GM12878 (cell line): Measurements from ENCODE around the gene UBAP1L. TPM values are rescaled to one million over a fixed set of nuclear protein-coding genes. Genes with fewer than 3 reads are reported as not detected.

Source experiments
- ATF2 ChIP-seq: IDR thresholded peaks from 2 replicates; pipeline ENCODE4 v1.6.1; 2012; ENCODE audit warnings: low read length, inconsistent platforms
- EZH2 ChIP-seq: IDR thresholded peaks from 2 replicates; pipeline ENCODE4 v1.6.1; 2012; ENCODE audit warnings: low read depth, mild to moderate bottlenecking, control low read depth, inconsistent platforms, low read length, borderline replicate concordance; ENCODE audit not compliant: control insufficient read depth
- GATAD2B ChIP-seq: fragments of 450-650 bp; conservative IDR thresholded peaks from 2 replicates; pipeline ENCODE4 v1.6.1; 2017; ENCODE audit warnings: low read depth, mild to moderate bottlenecking, moderate library complexity
- KAT2A ChIP-seq: conservative IDR thresholded peaks from 2 replicates; pipeline ENCODE4 v1.6.1; 2011; ENCODE audit warnings: low read depth, low read length; ENCODE audit not compliant: control insufficient read depth
- MTA2 ChIP-seq: fragments of 450-650 bp; IDR thresholded peaks from 2 replicates; pipeline ENCODE4 v1.6.1; 2016; ENCODE audit warnings: low read depth, mild to moderate bottlenecking, moderate library complexity
- MYC ChIP-seq: IDR thresholded peaks from 2 replicates; pipeline ENCODE4 v1.6.1; 2011; ENCODE audit warnings: mild to moderate bottlenecking, low read length, moderate library complexity, inconsistent platforms; ENCODE audit not compliant: insufficient read depth, insufficient replicate concordance, insufficient read length, severe bottlenecking
- NKRF ChIP-seq: fragments of 450-650 bp; conservative IDR thresholded peaks from 2 replicates; pipeline ENCODE4 v1.6.1; 2017; ENCODE audit warnings: mild to moderate bottlenecking, moderate library complexity
- PAX8 ChIP-seq: fragments of 450-650 bp; IDR thresholded peaks from 2 replicates; pipeline ENCODE4 v1.6.1; 2017; ENCODE audit warnings: mild to moderate bottlenecking, moderate library complexity
- POLR2AphosphoS2 ChIP-seq: IDR thresholded peaks from 2 replicates; pipeline ENCODE4 v1.6.1; 2011; ENCODE audit warnings: low read depth, mild to moderate bottlenecking, low read length, improper control_type of control experiment, moderate library complexity
- RAD51 ChIP-seq: fragments of 450-650 bp; IDR thresholded peaks from 2 replicates; pipeline ENCODE4 v1.6.1; 2016; ENCODE audit warnings: moderate library complexity, mild to moderate bottlenecking, inconsistent platforms
- RELA ChIP-seq: fragments of 450-650 bp; IDR thresholded peaks from 2 replicates; pipeline ENCODE4 v1.8.0; 2014; ENCODE audit warnings: borderline replicate concordance; ENCODE audit not compliant: partially characterized antibody
- RUNX3 ChIP-seq: IDR thresholded peaks from 2 replicates; pipeline ENCODE4 v1.6.1; 2012; ENCODE audit warnings: low read length, inconsistent platforms
- SRF ChIP-seq, 2 experiments: IDR thresholded peaks; 2 replicates each; pipeline ENCODE4 v1.6.1; 2011; ENCODE audit warnings: low read depth in 2 of 2, low read length in 2 of 2, mild to moderate bottlenecking in 1 of 2, moderate library complexity in 1 of 2
- SUZ12 ChIP-seq: fragments of 200-600 bp; sonication (generic); IDR thresholded peaks from one replicate; pipeline ENCODE4 v1.6.1; 2018; ENCODE audit warnings: antibody characterized with exemption, mild to moderate bottlenecking; ENCODE audit not compliant: unreplicated experiment
- TARDBP ChIP-seq: IDR thresholded peaks from 2 replicates; pipeline ENCODE4 v1.6.1; 2016; ENCODE audit warnings: borderline replicate concordance
- ZBED1 ChIP-seq: IDR thresholded peaks from 2 replicates; pipeline ENCODE4 v1.6.1; 2016; ENCODE audit warnings: borderline replicate concordance
- ZBTB33 ChIP-seq: fragments of 450-650 bp; IDR thresholded peaks from 2 replicates; pipeline ENCODE4 v1.6.1; 2017; ENCODE audit warnings: mild to moderate bottlenecking
- ZBTB4 ChIP-seq: fragments of 450-650 bp; formaldehyde crosslinking; IDR thresholded peaks from 2 replicates; pipeline ENCODE4 v1.4.0; 2022; ENCODE audit warnings: mild to moderate bottlenecking, moderate library complexity
- ZNF217 ChIP-seq: fragments of 450-650 bp; IDR thresholded peaks from 2 replicates; pipeline ENCODE4 v1.6.1; 2017; ENCODE audit warnings: antibody characterized with exemption, mild to moderate bottlenecking
- ZNF274 ChIP-seq: IDR thresholded peaks from one replicate; pipeline ENCODE4 v1.8.0; 2011; ENCODE audit not compliant: insufficient read length, insufficient read depth
- polyA plus RNA-seq, 11 experiments: library from polyadenylated mRNA; depleted of rRNA in 4 of 11; unstranded in 6 of 11; stranded (reverse) in 5 of 11; fragments of >200 nt; fragmentation: Nextera tagmentation in 4 of 11; fragmentation: Illumina TruSeq in 1 of 11; extraction: Ambion mirVana in 4 of 11; extraction: Trizol in 1 of 11; gene quantifications; 1 replicate in 1 of 11; 2 replicates in 10 of 11; pipeline versions ENCODE4 v1.2.1 to v1.2.3, GENCODE V29; 2011 to 2016; ENCODE audit warnings: inconsistent platforms in 2 of 11, missing spikeins in 2 of 11, low read depth in 1 of 11
- total RNA-seq, 4 experiments: library from RNA; depleted of rRNA in 3 of 4; stranded (reverse); fragments of >200 nt in 3 of 4; fragmentation: Illumina TruSeq in 1 of 4; extraction: Trizol in 1 of 4; gene quantifications; 2 replicates each; pipeline versions ENCODE4 v1.2.1 to v1.2.3, GENCODE V29; 2013 to 2021

The UBAP1L gene
- total and polyA plus RNA-seq, 10 of the 15 experiments (the other 5 are each of a cell fraction or from before 2014, with no cell fraction given) = 0.03 to 2.6 (median 1.0) TPM

- no peak for TF ChIP-seq ZBTB4 (CRISPR knock-in tag)
- TF ChIP-seq PAX8 = peak; percentile 37; the same call in 1 of the 2 replicates
- TF ChIP-seq ZNF217 = no peak
- TF ChIP-seq ATF2 = no peak
- TF ChIP-seq RUNX3 = peak; percentile 36; the same call in 1 of the 2 replicates
- 0 out of 2 replicates have a peak, but pooled peaks have one; percentile 21 for TF ChIP-seq ZBED1
- TF ChIP-seq SRF (IDR thresholded peaks at IDR 0.05; ENCODE audit: low read depth in 2 of 2, low read length in 2 of 2) = peak; percentile 49 to 85
- TF ChIP-seq SUZ12 = no peak
- TF ChIP-seq RELA = no peak
- TF ChIP-seq RAD51 = no peak
- no peak for TF ChIP-seq MYC
- TF ChIP-seq ZBTB33 = no peak
- 0 out of 2 replicates have a peak, but pooled peaks have one; percentile 66 for TF ChIP-seq GATAD2B
- TF ChIP-seq EZH2 = no peak
- TF ChIP-seq TARDBP = no peak
- TF ChIP-seq KAT2A = no peak
- 0 out of 2 replicates have a peak, but pooled peaks have one; percentile 14 for TF ChIP-seq MTA2
- TF ChIP-seq POLR2AphosphoS2 = peak; percentile 93; the same call in 1 of the 2 replicates
- TF ChIP-seq NKRF = peak; percentile 44
- no peak for TF ChIP-seq ZNF274
Observed at GRCh38 chr15:65133548-65134200, 18.7 kb upstream of the UBAP1L start, which contains the start of gene PDCD7 (continued).
